ENCODE results near the gene EMX1. TPM values are rescaled to one million over a fixed set of nuclear protein-coding genes. Genes with fewer than 3 reads are reported as not detected.

The EMX1 gene
- total RNA-seq, 1 experiment from 2014 or later = not detected

DNA sequence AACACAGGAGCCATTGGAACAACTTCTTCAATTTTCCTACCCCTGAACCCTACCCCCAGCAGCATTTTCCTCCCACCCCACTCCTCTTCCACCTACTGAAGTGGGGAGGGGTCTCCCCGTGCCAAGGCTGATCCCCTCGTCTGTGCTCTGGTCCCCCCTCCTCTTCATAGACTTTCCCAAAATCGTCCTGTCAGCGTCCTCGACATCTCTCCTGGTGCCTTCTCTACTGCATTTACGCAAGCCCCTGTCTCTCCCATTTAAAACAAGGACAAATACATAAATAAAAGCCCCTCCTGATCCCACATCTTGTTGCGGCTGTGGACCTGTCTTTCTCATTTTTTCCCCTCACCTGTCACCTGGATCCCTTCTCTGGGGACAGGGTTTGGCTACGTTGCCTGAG is 42.2 kb downstream of the EMX1 start:
- no peaks in the 10 kb centered on the region for H3K27me3 ChIP-seq
- H3K4me3 ChIP-seq = no peak overlapping the region
- no peak for DNase-seq
- no peaks in the 10 kb centered on the region for H3K36me3 ChIP-seq
- H3K9me3 ChIP-seq = no peaks in the 10 kb centered on the region

GRCh38 chr2:72959995-72960981 is 43.0 kb downstream of the EMX1 start:
- H3K9me3 ChIP-seq = no peaks in the 10 kb centered on the region
- no peak for DNase-seq
- H3K27me3 ChIP-seq = no peaks in the 10 kb centered on the region
- no peaks in the 10 kb centered on the region for H3K36me3 ChIP-seq
- no peak overlapping the region for H3K4me3 ChIP-seq

DNA sequence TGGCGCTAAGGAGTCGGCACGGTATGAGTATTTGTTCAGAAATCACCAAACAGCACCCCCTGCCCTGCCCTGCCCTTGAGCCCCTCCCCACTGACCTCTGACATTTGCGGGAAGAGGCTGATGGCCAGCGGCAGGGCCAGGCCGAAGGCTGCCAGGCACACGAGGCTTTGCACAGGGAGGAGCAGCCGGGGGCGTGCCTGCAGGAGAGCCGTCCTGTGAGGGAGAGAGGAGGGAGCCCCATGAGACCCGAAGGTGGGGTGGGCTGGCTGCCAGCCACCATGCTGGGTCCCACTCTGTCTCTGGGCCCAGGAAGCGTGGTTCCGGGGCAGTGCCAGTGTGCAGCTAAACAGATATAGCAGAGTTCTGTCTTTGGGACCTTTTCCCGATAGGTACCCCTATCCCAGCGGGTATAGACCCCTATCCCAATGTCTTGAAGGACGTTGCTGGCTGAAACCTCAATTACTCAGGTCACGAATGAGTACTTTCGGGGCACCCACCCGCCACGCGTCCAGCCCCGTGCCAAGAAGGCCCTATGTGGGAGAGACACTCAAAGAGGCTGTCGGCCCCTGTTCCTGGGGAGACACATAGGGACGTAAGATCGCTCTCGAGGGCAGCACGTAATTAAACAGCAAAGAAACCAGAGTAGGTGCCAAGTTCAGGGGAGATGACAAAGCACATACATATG is 43.9 kb downstream of the EMX1 start:
- H3K9me3 ChIP-seq = no peaks in the 10 kb centered on the region
- no peak overlapping the region for H3K4me3 ChIP-seq
- no peaks in the 10 kb centered on the region for H3K36me3 ChIP-seq
- no peaks in the 10 kb centered on the region for H3K27me3 ChIP-seq
- DNase-seq = no peak

- H3K4me3 ChIP-seq = no peak overlapping the region
- H3K9me3 ChIP-seq = no peaks in the 10 kb centered on the region
- no peak for DNase-seq
- no peaks in the 10 kb centered on the region for H3K36me3 ChIP-seq
- H3K27me3 ChIP-seq = no peaks in the 10 kb centered on the region
Measured at GRCh38 chr2:72961853-72962468, 44.6 kb downstream of the EMX1 start.

GRCh38 chr2:72962911-72963310 is 45.6 kb downstream of the EMX1 start:
- DNase-seq = no peak
- H3K9me3 ChIP-seq = no peaks in the 10 kb centered on the region
- H3K4me3 ChIP-seq = no peak overlapping the region
- H3K36me3 ChIP-seq = no peaks in the 10 kb centered on the region
- no peaks in the 10 kb centered on the region for H3K27me3 ChIP-seq

DNA sequence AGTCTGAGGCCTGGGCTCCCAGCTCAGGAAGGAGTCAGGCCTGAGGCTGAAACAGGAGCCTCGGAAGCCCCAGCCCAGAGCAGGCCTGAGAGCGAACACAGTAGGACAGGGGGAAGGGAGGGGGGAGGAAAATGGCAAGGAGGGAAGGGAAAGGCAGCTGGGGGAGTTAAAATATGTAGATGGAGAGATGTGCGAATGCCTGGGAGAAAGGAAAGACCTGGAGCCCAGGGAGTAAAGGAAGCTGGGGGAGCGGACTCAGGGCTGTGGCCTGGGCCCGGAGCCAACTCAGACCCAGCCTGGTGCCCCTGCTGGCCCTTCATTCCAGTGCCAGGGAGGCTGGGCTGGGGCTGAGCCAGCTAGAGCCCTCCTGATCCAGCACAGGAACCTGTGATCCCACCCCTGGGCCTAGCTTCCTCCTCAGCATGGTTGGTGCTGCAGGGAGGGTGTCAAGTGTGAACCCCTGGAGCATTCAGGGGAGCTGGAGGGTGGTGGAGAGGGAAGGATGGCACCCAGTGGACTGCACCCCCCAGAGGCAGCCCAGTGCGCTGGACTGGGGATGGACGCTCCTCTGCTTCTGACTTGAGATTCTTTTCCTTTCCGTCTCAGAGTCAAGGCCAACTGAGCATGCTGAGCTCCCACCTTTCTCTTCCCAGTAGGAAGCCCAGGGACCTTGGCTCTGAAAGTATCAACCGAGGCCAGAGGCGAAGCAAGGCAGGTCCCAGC is 46.3 kb downstream of the EMX1 start:
- no peak for DNase-seq
- H3K36me3 ChIP-seq = no peaks in the 10 kb centered on the region
- no peaks in the 10 kb centered on the region for H3K27me3 ChIP-seq
- H3K4me3 ChIP-seq = no peak overlapping the region
- no peaks in the 10 kb centered on the region for H3K9me3 ChIP-seq

- Histone ChIP-seq H3K27me3 (no peaks in the 10 kb centered on the region), H3K9me3 (no peaks in the 10 kb centered on the region), H3K36me3 (no peaks in the 10 kb centered on the region), H3K4me3 (no peak overlapping the region)
- DNase-seq = no peak
Measured at GRCh38 chr2:72964146-72964525, 46.8 kb downstream of the EMX1 start.

- no peak for DNase-seq
- Histone ChIP-seq H3K36me3 (no peaks in the 10 kb centered on the region), H3K9me3 (no peaks in the 10 kb centered on the region), H3K4me3 (no peak overlapping the region), H3K27me3 (no peaks in the 10 kb centered on the region)
Measured at GRCh38 chr2:72965016-72965415, 47.7 kb downstream of the EMX1 start.

- Histone ChIP-seq H3K4me3 (no peak overlapping the region), H3K36me3 (no peaks in the 10 kb centered on the region), H3K9me3 (no peaks in the 10 kb centered on the region), H3K27me3 (no peaks in the 10 kb centered on the region)
- DNase-seq = no peak
Measured at GRCh38 chr2:72965770-72966450, 48.6 kb downstream of the EMX1 start.

DNA sequence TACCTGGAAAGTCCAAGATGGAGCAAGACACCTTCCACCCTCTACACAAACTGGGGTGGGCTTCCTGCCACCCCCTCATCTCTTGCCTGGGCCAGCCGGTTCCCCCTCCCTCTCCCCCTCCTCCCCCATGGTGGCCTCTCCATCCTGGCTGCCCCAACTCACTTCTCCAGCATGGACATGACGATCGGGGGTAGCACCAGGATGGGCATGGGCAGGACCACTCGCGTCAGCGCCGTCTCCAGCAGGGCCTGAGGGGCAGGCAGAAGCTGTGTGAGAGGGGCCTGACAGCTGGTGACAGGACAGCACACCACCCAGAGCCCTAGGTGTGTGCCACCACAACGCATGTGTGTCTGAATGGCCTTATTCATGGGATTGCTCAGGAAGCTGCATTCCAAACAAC is 51.0 kb downstream of the EMX1 start:
- Histone ChIP-seq H3K36me3 (no peaks in the 10 kb centered on the region), H3K9me3 (no peaks in the 10 kb centered on the region), H3K4me3 (no peak overlapping the region), H3K27me3 (no peaks in the 10 kb centered on the region)
- no peak for DNase-seq

DNA sequence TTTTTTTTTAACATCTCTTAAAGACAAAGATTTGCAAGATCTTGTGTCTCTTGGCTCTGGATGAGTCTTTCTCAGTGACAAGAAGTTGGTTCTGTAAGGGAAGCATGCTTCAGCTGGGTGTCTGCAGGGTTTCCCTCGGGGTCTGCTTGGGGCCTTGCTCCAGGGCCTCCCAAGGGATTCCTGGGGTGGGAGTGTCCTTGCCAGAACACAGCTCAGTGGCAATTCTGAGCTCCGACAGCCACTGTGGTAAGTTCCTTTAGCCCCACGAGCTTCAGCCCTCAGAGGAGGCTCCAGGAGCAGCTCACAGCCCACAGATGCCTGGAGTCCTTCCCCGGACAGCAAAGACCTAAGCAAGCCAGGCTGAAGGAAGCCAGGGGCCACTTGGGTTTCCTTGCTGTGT is 52.4 kb downstream of the EMX1 start:
- DNase-seq = no peak
- H3K27me3 ChIP-seq = no peaks in the 10 kb centered on the region
- H3K9me3 ChIP-seq = no peaks in the 10 kb centered on the region
- H3K4me3 ChIP-seq = no peak overlapping the region
- no peaks in the 10 kb centered on the region for H3K36me3 ChIP-seq

DNA sequence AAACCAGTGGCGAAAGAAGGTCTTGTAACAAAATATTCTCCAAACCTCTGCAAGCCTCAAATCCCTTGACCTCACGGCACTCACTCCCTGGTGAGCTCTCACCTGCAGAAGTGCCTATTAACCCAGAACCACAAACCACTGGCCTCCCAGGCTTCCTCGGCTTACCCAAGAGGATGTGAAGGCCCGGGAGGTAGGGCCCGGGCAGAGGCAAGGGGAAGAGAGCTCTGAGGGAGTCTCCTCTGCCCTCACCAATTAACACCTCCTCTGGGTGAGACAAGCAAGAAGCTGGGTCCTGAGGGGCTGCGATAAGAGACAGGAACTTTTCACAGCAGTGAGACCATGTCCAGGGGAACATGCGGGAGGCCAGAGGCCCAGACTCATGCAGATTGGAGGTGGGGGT is 53.7 kb downstream of the EMX1 start:
- Histone ChIP-seq H3K9me3 (no peaks in the 10 kb centered on the region), H3K4me3 (no peak overlapping the region), H3K36me3 (no peaks in the 10 kb centered on the region), H3K27me3 (no peaks in the 10 kb centered on the region)
- no peak for DNase-seq

DNA sequence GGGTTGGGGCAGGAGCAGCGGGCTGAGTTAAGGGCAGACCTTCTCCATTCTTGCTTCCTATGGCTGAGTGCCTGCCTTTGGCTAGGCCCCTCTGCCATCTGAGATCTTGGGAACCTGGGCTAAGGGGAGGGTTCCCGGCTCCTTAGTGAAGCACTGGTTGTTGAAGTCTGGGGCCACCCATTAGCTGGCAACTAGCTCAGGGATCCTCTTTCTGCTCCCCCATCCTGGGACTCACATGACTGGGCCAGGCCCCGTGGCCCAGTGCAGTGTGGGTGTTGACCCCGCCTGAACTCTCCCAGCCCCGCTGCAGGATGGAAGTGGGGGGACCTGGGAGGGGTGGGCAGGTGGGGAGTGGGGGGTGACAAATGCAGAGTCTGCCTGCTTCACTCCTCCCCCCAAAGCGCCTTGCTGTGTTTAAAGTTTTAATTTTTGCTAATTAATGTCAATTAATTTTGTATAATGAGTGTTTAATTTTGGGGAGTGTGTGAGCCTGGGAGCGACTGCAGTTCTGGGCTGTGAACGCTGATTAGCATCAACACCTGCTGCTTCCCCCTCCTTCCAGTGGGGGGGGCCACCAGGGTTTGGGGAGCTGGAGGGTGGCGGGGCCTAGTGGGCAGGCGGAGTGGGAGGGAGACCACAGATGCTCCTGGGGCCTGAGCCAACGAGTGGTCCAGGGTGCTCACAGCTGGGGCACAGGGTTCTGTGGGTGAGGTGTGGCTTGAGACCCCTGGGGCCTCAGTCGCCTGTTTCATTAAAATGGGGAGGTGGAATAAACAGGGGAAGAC is 55.2 kb downstream of the EMX1 start:
- no peak overlapping the region for H3K4me3 ChIP-seq
- DNase-seq = no peak
- no peaks in the 10 kb centered on the region for H3K36me3 ChIP-seq
- H3K9me3 ChIP-seq = no peaks in the 10 kb centered on the region
- no peaks in the 10 kb centered on the region for H3K27me3 ChIP-seq

GRCh38 chr2:72973137-72973535 is 55.8 kb downstream of the EMX1 start:
- no peak overlapping the region for H3K4me3 ChIP-seq
- no peak for DNase-seq
- no peaks in the 10 kb centered on the region for H3K36me3 ChIP-seq
- no peaks in the 10 kb centered on the region for H3K27me3 ChIP-seq
- H3K9me3 ChIP-seq = no peaks in the 10 kb centered on the region

DNA sequence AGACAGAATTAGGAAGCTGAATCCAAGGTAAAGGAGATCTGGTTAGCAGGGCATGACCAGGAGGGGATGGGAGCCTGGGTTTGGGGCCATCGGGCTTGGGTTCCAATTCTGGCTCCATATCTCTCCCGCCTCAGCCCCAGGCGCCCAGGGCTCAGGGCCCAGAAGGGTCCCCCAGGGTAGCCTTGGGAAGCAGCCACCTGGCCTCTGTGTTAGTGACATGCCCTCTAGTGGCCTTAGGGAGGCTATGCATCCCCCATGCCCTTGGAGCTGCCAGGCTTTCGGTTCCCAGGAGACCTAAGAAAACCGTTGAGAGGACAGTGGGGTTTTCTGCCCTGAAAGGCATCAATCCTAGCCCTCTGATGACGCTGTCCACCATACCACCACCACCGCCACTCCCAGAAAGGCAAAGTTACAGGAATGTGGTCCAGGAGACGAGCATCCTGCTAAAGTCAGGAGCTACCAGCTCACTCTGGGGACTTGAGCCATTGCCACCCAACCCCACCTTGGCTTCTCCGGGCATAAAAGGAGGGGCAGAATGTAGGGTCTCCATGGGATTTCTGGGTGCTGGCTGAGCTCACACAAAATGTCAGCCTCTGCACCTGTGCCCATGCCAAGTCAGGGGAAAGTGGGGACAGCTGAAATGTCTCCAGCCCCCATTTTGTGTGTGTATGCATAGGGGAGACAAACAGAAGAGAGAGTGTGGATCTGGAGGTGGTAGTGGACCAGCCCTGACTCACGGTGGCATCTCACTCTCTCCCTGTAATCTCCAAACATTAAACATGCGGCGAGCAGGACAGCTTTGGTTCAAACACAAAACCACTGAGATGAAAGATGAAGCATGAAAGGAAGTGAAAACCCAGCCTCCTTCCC is 56.5 kb downstream of the EMX1 start:
- Histone ChIP-seq H3K9me3 (no peaks in the 10 kb centered on the region), H3K27me3 (no peaks in the 10 kb centered on the region), H3K4me3 (no peak overlapping the region), H3K36me3 (no peaks in the 10 kb centered on the region)
- peak; percentile 35 for DNase-seq

All from MG63 (cell line).